ENCODE data around the gene USP6NL. TPM values are rescaled to one million over a fixed set of nuclear protein-coding genes. Genes with fewer than 3 reads are reported as not detected.

The USP6NL gene
- total RNA-seq, 1 experiment from 2014 or later = 63.9 TPM

DNA sequence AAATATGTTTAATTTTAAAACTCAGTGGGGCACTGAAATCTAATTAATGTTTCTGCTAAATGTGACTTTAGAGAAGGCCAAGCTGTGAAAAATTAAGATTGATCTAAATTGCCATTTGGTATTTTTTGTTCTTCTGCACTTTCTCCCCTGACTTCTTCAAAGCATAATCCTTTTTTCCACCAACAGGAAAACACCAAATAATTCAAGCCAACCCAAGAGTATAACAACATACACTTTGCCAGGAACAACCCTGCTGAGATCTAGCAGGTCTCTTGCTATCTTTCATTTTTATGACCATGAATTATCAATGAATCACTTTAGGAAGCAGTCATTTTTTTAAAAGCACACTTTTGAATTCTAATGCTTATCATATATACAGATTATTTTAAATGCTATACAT is 100.1 kb downstream of the USP6NL start:
- peaks cover 95% of the 10 kb centered on the region for H3K79me2 ChIP-seq (ENCODE audit: low read length)
- H3K27me3 ChIP-seq (ENCODE audit: low read length) = no peaks in the 10 kb centered on the region
- no peak overlapping the region for H2AFZ ChIP-seq (ENCODE audit: low read length)
- no peaks in the 10 kb centered on the region for H4K20me1 ChIP-seq (ENCODE audit: insufficient read depth, low read depth, low read length)
- no peak for DNase-seq
- H3K4me2 ChIP-seq (ENCODE audit: low read depth, low read length, poor library complexity, severe bottlenecking) = no peak overlapping the region
- no peak overlapping the region for H3K9ac ChIP-seq (ENCODE audit: low read length)
- H3K27ac ChIP-seq (ENCODE audit: low read length) = peak overlapping the region; percentile 25; the same call in 1 of the 2 replicates
- no peak overlapping the region for H3K4me3 ChIP-seq (ENCODE audit: low read length)
- H3K9me2 ChIP-seq (replicated peaks; ENCODE audit: insufficient read depth, low read length) = no peaks in the 10 kb centered on the region
- H3K36me3 ChIP-seq (ENCODE audit: insufficient read depth, low read length) = peaks cover 45% of the 10 kb centered on the region; the same call in 1 of the 2 replicates
- no peaks in the 10 kb centered on the region for H3K9me3 ChIP-seq (ENCODE audit: low read length)
- H3K4me1 ChIP-seq (ENCODE audit: low read length) = peaks cover 20% of the 10 kb centered on the region

DNA sequence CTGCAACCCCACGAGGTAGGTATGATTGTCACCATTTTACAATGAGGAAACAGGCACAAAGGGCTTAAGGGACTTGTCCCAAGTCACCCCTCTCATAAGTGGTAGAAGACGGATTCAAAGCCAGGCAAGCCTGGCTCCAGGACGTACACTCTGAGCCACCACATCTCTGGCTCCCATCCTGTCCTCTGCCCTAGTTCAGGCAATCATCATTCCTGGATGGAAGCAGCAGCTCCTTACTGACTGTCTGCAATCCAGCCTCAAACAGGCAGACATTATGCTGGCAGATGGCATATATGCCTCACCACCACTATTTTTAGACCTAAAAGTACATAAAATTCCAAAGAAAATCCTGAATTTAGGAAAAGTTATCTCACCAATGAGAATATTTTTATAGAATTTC is 100.7 kb downstream of the USP6NL start:
- Histone ChIP-seq H3K4me1 (ENCODE audit: low read length) (peaks cover 14% of the 10 kb centered on the region), H3K4me3 (ENCODE audit: low read length) (no peak overlapping the region), H3K9ac (ENCODE audit: low read length) (no peak overlapping the region), H3K79me2 (ENCODE audit: low read length) (peaks cover 95% of the 10 kb centered on the region), H3K36me3 (ENCODE audit: insufficient read depth, low read length) (peaks cover 45% of the 10 kb centered on the region; the same call in 1 of the 2 replicates), H3K27me3 (ENCODE audit: low read length) (no peaks in the 10 kb centered on the region), H3K4me2 (ENCODE audit: low read depth, low read length, poor library complexity, severe bottlenecking) (no peak overlapping the region), H3K27ac (ENCODE audit: low read length) (0 out of 2 replicates have a peak overlapping the region, but pooled peaks have one; percentile 25), H4K20me1 (ENCODE audit: insufficient read depth, low read depth, low read length) (no peaks in the 10 kb centered on the region), H2AFZ (ENCODE audit: low read length) (no peak overlapping the region), H3K9me3 (ENCODE audit: low read length) (no peaks in the 10 kb centered on the region), H3K9me2 (replicated peaks; ENCODE audit: insufficient read depth, low read length) (no peaks in the 10 kb centered on the region)
- no peak for DNase-seq

DNA sequence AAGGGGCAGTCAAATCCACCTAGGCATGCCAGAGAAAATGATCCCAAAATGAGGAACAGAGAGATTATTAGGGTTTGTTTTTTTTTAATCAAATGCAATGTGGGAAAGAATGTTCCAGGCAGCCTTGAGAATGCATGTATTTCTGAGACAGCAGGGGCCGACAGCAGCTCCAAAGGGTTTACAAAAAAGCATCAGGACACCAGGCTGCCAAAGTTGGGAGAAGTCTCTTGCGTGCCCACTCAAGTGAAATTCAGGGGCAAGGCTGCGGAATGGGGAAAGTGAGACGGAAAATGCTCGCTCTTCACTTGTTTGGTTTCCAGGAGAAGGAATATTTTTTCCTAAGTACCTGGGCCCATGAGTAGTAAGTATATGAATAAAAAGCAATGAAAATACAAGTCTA is 101.2 kb downstream of the USP6NL start:
- Histone ChIP-seq H4K20me1 (ENCODE audit: insufficient read depth, low read depth, low read length) (no peaks in the 10 kb centered on the region), H3K4me1 (ENCODE audit: low read length) (peaks cover 9% of the 10 kb centered on the region), H3K9ac (ENCODE audit: low read length) (no peak overlapping the region), H2AFZ (ENCODE audit: low read length) (no peak overlapping the region), H3K27me3 (ENCODE audit: low read length) (no peaks in the 10 kb centered on the region), H3K36me3 (ENCODE audit: insufficient read depth, low read length) (peaks cover 45% of the 10 kb centered on the region; the same call in 1 of the 2 replicates), H3K4me2 (ENCODE audit: low read depth, low read length, poor library complexity, severe bottlenecking) (no peak overlapping the region), H3K27ac (ENCODE audit: low read length) (no peak overlapping the region), H3K9me2 (replicated peaks; ENCODE audit: insufficient read depth, low read length) (no peaks in the 10 kb centered on the region), H3K9me3 (ENCODE audit: low read length) (no peaks in the 10 kb centered on the region), H3K4me3 (ENCODE audit: low read length) (no peak overlapping the region), H3K79me2 (ENCODE audit: low read length) (peaks cover 97% of the 10 kb centered on the region)
- no peak for DNase-seq

DNA sequence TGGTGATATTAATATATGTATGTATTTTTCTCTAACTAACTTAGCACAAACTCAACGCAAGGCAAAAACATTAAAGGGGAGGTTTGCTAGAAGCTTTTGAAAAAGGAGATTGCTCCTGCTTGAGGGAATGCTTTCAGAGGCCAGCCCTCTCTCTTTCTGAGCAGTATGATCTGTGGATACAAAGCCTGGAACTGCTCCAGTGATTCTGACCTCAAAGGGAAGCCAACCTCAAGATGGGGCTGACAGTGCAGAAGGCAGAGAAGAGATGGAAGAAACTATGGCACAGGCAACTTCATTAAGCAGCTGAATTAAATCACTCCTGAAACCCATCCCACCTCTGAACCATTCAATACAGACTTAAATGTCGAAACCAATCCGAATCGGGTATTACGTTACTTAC is 102.4 kb downstream of the USP6NL start:
- H3K4me1 ChIP-seq (ENCODE audit: low read length) = no peaks in the 10 kb centered on the region
- H4K20me1 ChIP-seq (ENCODE audit: insufficient read depth, low read depth, low read length) = no peaks in the 10 kb centered on the region
- no peak overlapping the region for H2AFZ ChIP-seq (ENCODE audit: low read length)
- no peaks in the 10 kb centered on the region for H3K27me3 ChIP-seq (ENCODE audit: low read length)
- peaks cover 39% of the 10 kb centered on the region; the same call in 1 of the 2 replicates for H3K36me3 ChIP-seq (ENCODE audit: insufficient read depth, low read length)
- no peaks in the 10 kb centered on the region for H3K9me2 ChIP-seq (replicated peaks; ENCODE audit: insufficient read depth, low read length)
- peaks cover 97% of the 10 kb centered on the region for H3K79me2 ChIP-seq (ENCODE audit: low read length)
- no peak overlapping the region for H3K9ac ChIP-seq (ENCODE audit: low read length)
- no peak overlapping the region for H3K4me3 ChIP-seq (ENCODE audit: low read length)
- no peak overlapping the region for H3K4me2 ChIP-seq (ENCODE audit: low read depth, low read length, poor library complexity, severe bottlenecking)
- H3K9me3 ChIP-seq (ENCODE audit: low read length) = no peaks in the 10 kb centered on the region
- DNase-seq = no peak
- H3K27ac ChIP-seq (ENCODE audit: low read length) = no peak overlapping the region

DNA sequence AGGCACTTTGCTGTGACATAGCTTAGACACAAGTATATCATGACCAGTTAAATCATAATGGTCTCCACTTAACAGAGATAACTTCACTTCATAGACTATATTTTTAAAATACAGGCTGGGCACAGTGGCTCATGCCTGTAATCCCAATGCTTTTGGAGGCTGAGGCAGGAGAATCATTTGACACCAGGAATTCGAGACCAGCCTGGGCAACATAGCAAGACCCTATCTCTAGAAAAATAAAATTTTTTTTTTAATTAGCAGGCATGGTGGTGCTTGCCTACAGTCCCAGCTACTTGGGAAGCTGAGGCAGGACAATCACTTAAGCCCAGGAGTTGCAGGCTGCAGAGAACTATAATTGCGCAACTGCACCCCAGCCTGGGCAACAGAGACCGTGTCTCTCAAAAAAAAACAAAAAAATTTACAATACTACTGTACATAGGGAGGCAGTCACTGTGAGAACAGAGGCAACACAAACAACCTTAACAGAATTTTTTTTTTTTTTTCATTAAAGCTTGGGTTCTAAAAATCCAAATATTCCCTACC is 105.1 kb downstream of the USP6NL start:
- Histone ChIP-seq H3K27me3 (ENCODE audit: low read length) (no peaks in the 10 kb centered on the region), H3K27ac (ENCODE audit: low read length) (peak overlapping the region; percentile 5; the same call in 1 of the 2 replicates), H3K4me1 (ENCODE audit: low read length) (no peaks in the 10 kb centered on the region), H3K9ac (ENCODE audit: low read length) (no peak overlapping the region), H3K36me3 (ENCODE audit: insufficient read depth, low read length) (peaks cover 47% of the 10 kb centered on the region; the same call in 1 of the 2 replicates), H3K9me3 (ENCODE audit: low read length) (no peaks in the 10 kb centered on the region), H4K20me1 (ENCODE audit: insufficient read depth, low read depth, low read length) (no peaks in the 10 kb centered on the region), H3K4me3 (ENCODE audit: low read length) (no peak overlapping the region), H2AFZ (ENCODE audit: low read length) (no peak overlapping the region), H3K79me2 (ENCODE audit: low read length) (peaks cover 92% of the 10 kb centered on the region), H3K4me2 (ENCODE audit: low read depth, low read length, poor library complexity, severe bottlenecking) (no peak overlapping the region), H3K9me2 (replicated peaks; ENCODE audit: insufficient read depth, low read length) (no peaks in the 10 kb centered on the region)
- no peak for DNase-seq

DNA sequence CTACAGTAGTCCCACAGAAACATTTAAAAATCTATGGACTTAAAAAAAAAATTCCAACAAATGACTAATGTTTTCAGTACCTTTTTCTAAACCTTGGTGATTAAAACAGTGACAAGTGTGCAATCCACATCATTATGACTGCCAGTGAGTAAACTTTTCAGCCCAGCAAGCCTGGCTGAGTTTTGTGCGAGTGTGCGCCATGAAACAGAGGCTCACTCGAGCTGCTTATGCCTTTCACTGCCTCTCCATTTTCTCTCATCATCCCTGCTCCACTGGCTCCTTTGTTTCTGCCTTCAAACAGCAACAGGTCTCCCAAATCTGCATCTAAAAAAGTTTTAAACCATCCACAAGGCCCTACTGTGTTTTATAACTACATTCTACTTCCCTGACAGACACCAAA is 105.8 kb downstream of the USP6NL start:
- no peak overlapping the region for H3K4me2 ChIP-seq (ENCODE audit: low read depth, low read length, poor library complexity, severe bottlenecking)
- no peaks in the 10 kb centered on the region for H3K27me3 ChIP-seq (ENCODE audit: low read length)
- H3K4me3 ChIP-seq (ENCODE audit: low read length) = no peak overlapping the region
- H3K9ac ChIP-seq (ENCODE audit: low read length) = no peak overlapping the region
- H2AFZ ChIP-seq (ENCODE audit: low read length) = no peak overlapping the region
- no peaks in the 10 kb centered on the region for H3K9me2 ChIP-seq (replicated peaks; ENCODE audit: insufficient read depth, low read length)
- H3K79me2 ChIP-seq (ENCODE audit: low read length) = peaks cover 89% of the 10 kb centered on the region
- H3K27ac ChIP-seq (ENCODE audit: low read length) = peak overlapping the region; percentile 5; the same call in 1 of the 2 replicates
- H4K20me1 ChIP-seq (ENCODE audit: insufficient read depth, low read depth, low read length) = no peaks in the 10 kb centered on the region
- H3K9me3 ChIP-seq (ENCODE audit: low read length) = no peaks in the 10 kb centered on the region
- no peak for DNase-seq
- H3K36me3 ChIP-seq (ENCODE audit: insufficient read depth, low read length) = peaks cover 51% of the 10 kb centered on the region; the same call in 1 of the 2 replicates
- H3K4me1 ChIP-seq (ENCODE audit: low read length) = no peaks in the 10 kb centered on the region

DNA sequence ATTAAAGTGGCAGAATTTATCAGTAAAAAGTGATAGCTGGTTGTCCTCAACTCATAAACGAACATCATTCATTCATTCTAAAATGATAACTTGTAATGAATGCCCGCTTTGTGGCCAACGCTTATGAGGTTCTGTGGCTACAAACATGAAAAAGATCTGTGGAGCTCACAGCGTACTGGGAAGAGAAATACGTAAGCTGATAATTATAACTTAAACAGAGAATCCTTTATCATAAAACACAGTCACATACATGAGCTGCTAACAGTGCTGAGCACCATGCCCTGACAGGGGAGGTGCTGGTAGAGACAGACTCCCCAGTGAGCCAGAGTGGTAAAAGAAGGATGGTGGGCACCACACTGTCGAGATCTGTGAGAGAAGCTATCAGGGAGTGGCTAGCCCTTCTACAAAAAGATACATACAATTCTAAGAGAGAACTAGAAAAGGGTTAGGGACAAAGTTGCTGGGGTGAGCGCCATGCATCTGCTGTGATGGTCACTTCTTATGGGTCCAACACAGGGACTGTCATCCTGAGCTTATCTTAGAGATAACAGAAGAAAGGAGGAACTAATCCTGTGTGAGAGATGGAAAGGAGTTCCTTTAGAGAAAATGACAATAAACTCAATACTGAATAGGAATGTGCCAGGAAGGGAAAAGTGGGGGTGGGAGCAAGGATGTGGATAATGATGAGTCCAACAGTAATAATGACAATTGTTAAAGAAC is 106.7 kb downstream of the USP6NL start:
- no peaks in the 10 kb centered on the region for H3K4me1 ChIP-seq (ENCODE audit: low read length)
- H2AFZ ChIP-seq (ENCODE audit: low read length) = no peak overlapping the region
- no peaks in the 10 kb centered on the region for H3K9me3 ChIP-seq (ENCODE audit: low read length)
- DNase-seq = no peak
- H3K36me3 ChIP-seq (ENCODE audit: insufficient read depth, low read length) = peaks cover 56% of the 10 kb centered on the region; the same call in 1 of the 2 replicates
- no peak overlapping the region for H3K4me3 ChIP-seq (ENCODE audit: low read length)
- no peak overlapping the region for H3K4me2 ChIP-seq (ENCODE audit: low read depth, low read length, poor library complexity, severe bottlenecking)
- no peaks in the 10 kb centered on the region for H3K9me2 ChIP-seq (replicated peaks; ENCODE audit: insufficient read depth, low read length)
- no peaks in the 10 kb centered on the region for H3K27me3 ChIP-seq (ENCODE audit: low read length)
- peaks cover 86% of the 10 kb centered on the region for H3K79me2 ChIP-seq (ENCODE audit: low read length)
- H4K20me1 ChIP-seq (ENCODE audit: insufficient read depth, low read depth, low read length) = no peaks in the 10 kb centered on the region
- no peak overlapping the region for H3K9ac ChIP-seq (ENCODE audit: low read length)
- H3K27ac ChIP-seq (ENCODE audit: low read length) = no peak overlapping the region

DNA sequence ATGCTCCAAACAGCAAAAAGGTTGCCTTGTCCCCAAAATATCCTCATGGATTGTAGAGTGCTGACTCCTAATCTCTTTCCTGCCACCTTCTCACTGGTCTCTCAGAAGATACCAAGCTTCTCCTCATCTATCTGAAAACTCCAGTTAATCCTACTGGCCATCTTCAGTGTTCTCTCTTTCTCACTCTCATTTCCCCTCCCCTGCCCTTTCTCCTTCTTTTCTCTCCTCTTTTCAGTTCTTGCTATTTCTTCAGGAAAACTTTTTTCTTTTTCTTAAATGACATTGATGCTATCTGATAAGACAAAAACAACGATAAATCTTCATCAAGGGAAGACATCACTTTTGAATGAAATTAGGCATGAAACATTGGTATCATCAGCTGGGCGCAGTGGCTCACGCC is 109.8 kb downstream of the USP6NL start:
- Histone ChIP-seq H3K9me3 (ENCODE audit: low read length) (no peaks in the 10 kb centered on the region), H3K4me2 (ENCODE audit: low read depth, low read length, poor library complexity, severe bottlenecking) (no peak overlapping the region), H3K79me2 (ENCODE audit: low read length) (peaks cover 69% of the 10 kb centered on the region), H3K9ac (ENCODE audit: low read length) (no peak overlapping the region), H3K4me3 (ENCODE audit: low read length) (no peak overlapping the region), H3K4me1 (ENCODE audit: low read length) (no peaks in the 10 kb centered on the region), H3K36me3 (ENCODE audit: insufficient read depth, low read length) (peaks cover 34% of the 10 kb centered on the region; the same call in 1 of the 2 replicates), H3K27ac (ENCODE audit: low read length) (no peak overlapping the region), H3K9me2 (replicated peaks; ENCODE audit: insufficient read depth, low read length) (no peaks in the 10 kb centered on the region), H2AFZ (ENCODE audit: low read length) (no peak overlapping the region), H4K20me1 (ENCODE audit: insufficient read depth, low read depth, low read length) (no peaks in the 10 kb centered on the region), H3K27me3 (ENCODE audit: low read length) (no peaks in the 10 kb centered on the region)
- no peak for DNase-seq

Measured in Karpas-422 (cell line).